Hepatocyte (in vitro differentiated cells): Measurements from ENCODE around the gene UCP2. TPM values are rescaled to one million over a fixed set of nuclear protein-coding genes. Genes with fewer than 3 reads are reported as not detected.

Source experiments
- DNase-seq: peaks from one replicate; pipeline ENCODE4 v3.0.0-alpha.2; 2016; ENCODE audit warnings: low spot score
- H2AFZ ChIP-seq: fragments of 200-600 bp; sonication (generic); 2 replicates; pipeline ENCODE4 v1.6.0; 2016; ENCODE audit warnings: antibody characterized with exemption, mild to moderate bottlenecking
- H3K27ac ChIP-seq: fragments of 200-600 bp; sonication (generic); 2 replicates; pipeline ENCODE4 v1.5.1; 2016; ENCODE audit warnings: mild to moderate bottlenecking
- H3K27me3 ChIP-seq: fragments of 200-600 bp; sonication (generic); 2 replicates; pipeline ENCODE4 v1.6.1; 2016
- H3K36me3 ChIP-seq: fragments of 200-600 bp; sonication (generic); replicated peaks from 2 replicates; pipeline ENCODE4 v1.5.1; 2016; ENCODE audit warnings: low read depth; ENCODE audit not compliant: insufficient read depth
- H3K4me1 ChIP-seq: fragments of 200-600 bp; sonication (generic); 2 replicates; pipeline ENCODE4 v1.5.1; 2016; ENCODE audit warnings: mild to moderate bottlenecking, moderate library complexity; ENCODE audit not compliant: insufficient read depth
- H3K4me2 ChIP-seq: fragments of 200-600 bp; sonication (generic); 2 replicates; pipeline ENCODE4 v1.6.0; 2016
- H3K4me3 ChIP-seq: fragments of 200-600 bp; sonication (generic); 2 replicates; pipeline ENCODE4 v1.5.1; 2016; ENCODE audit warnings: mild to moderate bottlenecking
- H3K79me2 ChIP-seq: fragments of 200-600 bp; sonication (generic); 2 replicates; pipeline ENCODE4 v1.6.0; 2017; ENCODE audit warnings: mild to moderate bottlenecking
- H3K9me2 ChIP-seq: fragments of 200-600 bp; sonication (generic); replicated peaks from 2 replicates; pipeline ENCODE4 v1.6.0; 2017; ENCODE audit warnings: mild to moderate bottlenecking; ENCODE audit not compliant: insufficient read depth
- H3K9me3 ChIP-seq: fragments of 200-600 bp; sonication (generic); 2 replicates; pipeline ENCODE4 v1.5.1; 2016; ENCODE audit warnings: low read depth, mild to moderate bottlenecking
- H4K20me1 ChIP-seq: fragments of 200-600 bp; sonication (generic); 2 replicates; pipeline ENCODE4 v1.6.0; 2016; ENCODE audit warnings: mild to moderate bottlenecking; ENCODE audit not compliant: insufficient read depth, poor library complexity, severe bottlenecking
- CTCF ChIP-seq: fragments of 200-600 bp; sonication (generic); IDR thresholded peaks from 2 replicates; pipeline ENCODE4 v1.5.1; 2016; ENCODE audit warnings: antibody characterized with exemption, mild to moderate bottlenecking; ENCODE audit not compliant: poor library complexity
- EZH2 ChIP-seq: fragments of 200-600 bp; sonication (generic); IDR thresholded peaks from 2 replicates; pipeline ENCODE4 v1.6.1; 2016; ENCODE audit warnings: antibody characterized with exemption, mild to moderate bottlenecking, borderline replicate concordance
- EZH2phosphoT487 ChIP-seq: fragments of 200-600 bp; sonication (generic); IDR thresholded peaks from one replicate; pipeline ENCODE4 v1.6.1; 2018; ENCODE audit warnings: antibody characterized with exemption, mild to moderate bottlenecking, low read depth, moderate library complexity; ENCODE audit not compliant: unreplicated experiment, severe bottlenecking
- WGBS: methylation state at CpG from one replicate; pipeline ENCODE4 v1.1.6; 2016; ENCODE audit warnings: low lambda C conversion rate; ENCODE audit errors: missing lambda C conversion rate; 5-methylcytosine and 5-hydroxymethylcytosine counted together
- polyA plus RNA-seq: library from polyadenylated mRNA; unstranded; fragments of >200 nt; fragmentation: Nextera tagmentation; extraction: Ambion mirVana; gene quantifications from 2 replicates; pipeline ENCODE4 v1.2.1, GENCODE V29; 2016
- total RNA-seq: library from RNA; depleted of rRNA; stranded (reverse); fragments of >200 nt; gene quantifications from 2 replicates; pipeline ENCODE4 v1.2.3, GENCODE V29; 2014

The UCP2 gene
- total and polyA plus RNA-seq, 2 experiments from 2014 or later: 8.0 to 34.9 TPM

GRCh38 chr11:74024261-74025029 is 41.8 kb upstream of the UCP2 start:
- no peaks in the 10 kb centered on the region for H3K27me3 ChIP-seq
- no peak overlapping the region for H2AFZ ChIP-seq
- no peaks in the 10 kb centered on the region for H3K36me3 ChIP-seq
- peak; percentile 54 for DNase-seq
- 76% methylated on average over 2 of the region's 2 CpGs for WGBS
- no peak overlapping the region for H3K4me2 ChIP-seq
- H3K79me2 ChIP-seq: no peaks in the 10 kb centered on the region
- H3K4me1 ChIP-seq: peaks cover 10% of the 10 kb centered on the region
- H3K9me3 ChIP-seq: no peaks in the 10 kb centered on the region
- no peak overlapping the region for H3K4me3 ChIP-seq
- peak overlapping the region; percentile 41 for H3K27ac ChIP-seq
- H4K20me1 ChIP-seq: no peaks in the 10 kb centered on the region
- H3K9me2 ChIP-seq: no peaks in the 10 kb centered on the region
- TF ChIP-seq CTCF (no peak), EZH2phosphoT487 (no peak)

- H4K20me1 ChIP-seq: no peaks in the 10 kb centered on the region
- H3K4me2 ChIP-seq: no peak overlapping the region
- no peak for TF ChIP-seq CTCF
- no peak for TF ChIP-seq EZH2phosphoT487
- no peak overlapping the region for H3K27ac ChIP-seq
- H3K4me3 ChIP-seq: no peak overlapping the region
- H3K27me3 ChIP-seq: no peaks in the 10 kb centered on the region
- no peaks in the 10 kb centered on the region for H3K79me2 ChIP-seq
- no peaks in the 10 kb centered on the region for H3K36me3 ChIP-seq
- no peaks in the 10 kb centered on the region for H3K9me3 ChIP-seq
- H3K4me1 ChIP-seq: peaks cover 21% of the 10 kb centered on the region
- no peak for DNase-seq
- no peaks in the 10 kb centered on the region for H3K9me2 ChIP-seq
- H2AFZ ChIP-seq: no peak overlapping the region
Measured at GRCh38 chr11:74023276-74023675, 40.6 kb upstream of the UCP2 start.

- no peaks in the 10 kb centered on the region for H3K9me2 ChIP-seq
- no peak overlapping the region for H2AFZ ChIP-seq
- no peak overlapping the region for H3K27ac ChIP-seq
- H3K79me2 ChIP-seq: no peaks in the 10 kb centered on the region
- no peaks in the 10 kb centered on the region for H3K27me3 ChIP-seq
- H3K4me2 ChIP-seq: no peak overlapping the region
- H3K4me3 ChIP-seq: no peak overlapping the region
- WGBS: 93% methylated on average over 6 of the region's 6 CpGs
- no peaks in the 10 kb centered on the region for H3K36me3 ChIP-seq
- no peaks in the 10 kb centered on the region for H4K20me1 ChIP-seq
- no peak for DNase-seq
- TF ChIP-seq EZH2phosphoT487 (no peak), EZH2 (no peak)
- no peaks in the 10 kb centered on the region for H3K9me3 ChIP-seq
- peaks cover 24% of the 10 kb centered on the region for H3K4me1 ChIP-seq
Measured at GRCh38 chr11:74022546-74022945, 39.9 kb upstream of the UCP2 start.

- TF ChIP-seq EZH2: no peak
- TF ChIP-seq EZH2phosphoT487: no peak
- TF ChIP-seq CTCF: no peak
- Histone ChIP-seq H3K79me2 (no peaks in the 10 kb centered on the region), H2AFZ (no peak overlapping the region), H3K4me3 (no peak overlapping the region), H3K36me3 (no peaks in the 10 kb centered on the region), H3K9me3 (no peaks in the 10 kb centered on the region), H3K4me1 (peaks cover 24% of the 10 kb centered on the region), H4K20me1 (no peaks in the 10 kb centered on the region), H3K27me3 (no peaks in the 10 kb centered on the region), H3K27ac (no peak overlapping the region), H3K4me2 (no peak overlapping the region), H3K9me2 (no peaks in the 10 kb centered on the region)
- DNase-seq: no peak
- 100% methylated on average over 6 of the region's 6 CpGs for WGBS
Measured at GRCh38 chr11:74021998-74022397, 39.4 kb upstream of the UCP2 start.
